HG03342 (cell line): ENCODE measurements around the gene NR5A1.

Source experiments
- ATAC-seq: cut with Tn5 transposase; IDR thresholded peaks from one replicate; pipeline ENCODE4 v1.9.1; 2021; ENCODE audit warnings: mild to moderate bottlenecking, moderate library complexity; ENCODE audit not compliant: unreplicated experiment

Gene NR5A1

DNA sequence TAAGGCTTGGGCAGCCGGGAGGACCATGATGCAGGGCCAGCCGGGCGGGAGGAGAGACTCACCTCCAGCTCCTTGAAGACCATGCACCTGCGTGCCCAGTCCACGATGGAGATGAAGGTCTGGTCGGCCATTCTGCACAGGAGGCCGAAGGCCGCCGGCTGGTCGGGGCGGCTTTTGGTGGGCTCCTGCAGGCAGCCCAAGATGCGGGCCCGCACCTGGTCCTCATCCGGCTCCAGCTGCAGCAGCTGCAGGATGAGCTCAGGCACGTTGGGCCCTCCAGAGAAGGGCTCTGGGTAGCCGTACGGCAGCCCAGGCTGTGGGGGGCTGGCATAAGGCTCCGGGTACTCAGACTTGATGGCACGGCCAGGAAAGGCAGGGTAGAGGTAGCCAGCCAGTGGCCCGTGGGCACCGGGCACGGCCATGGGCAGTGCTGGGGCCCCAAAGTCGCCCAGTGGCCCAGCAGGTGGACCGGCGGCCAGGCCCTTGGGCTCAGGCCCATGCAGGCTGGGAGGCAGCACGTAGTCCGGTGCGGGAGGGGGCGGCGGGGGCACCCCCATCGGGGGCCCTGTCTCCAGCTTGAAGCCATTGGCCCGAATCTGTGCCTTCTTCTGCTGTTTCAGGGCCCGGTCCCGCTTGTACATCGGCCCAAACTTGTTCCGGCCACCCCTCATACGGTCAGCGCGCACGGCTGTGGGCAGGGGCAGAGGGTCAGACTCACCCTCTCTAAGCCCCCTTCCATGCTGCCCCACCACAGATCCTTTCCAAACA is 7.0 kb downstream of the NR5A1 start:
- no peak for ATAC-seq

DNA sequence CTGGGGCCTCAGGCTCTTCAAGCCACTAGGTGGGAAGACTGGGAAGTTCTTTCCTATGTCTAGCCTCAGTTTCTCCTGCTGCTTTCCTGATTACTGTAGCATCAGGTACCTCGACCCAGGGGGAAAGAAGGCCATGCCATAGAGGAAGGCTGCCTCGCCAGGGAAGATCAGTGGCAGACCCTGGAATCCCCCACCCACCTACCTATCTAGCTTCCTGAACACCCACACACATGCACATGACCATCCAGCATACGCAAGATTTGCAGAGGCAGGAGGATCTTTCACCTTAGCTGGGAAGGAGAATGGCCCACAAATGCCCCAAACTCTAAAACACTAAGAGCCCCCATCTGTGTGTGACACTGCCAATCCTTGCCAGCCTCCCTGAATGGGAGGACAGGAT is 8.0 kb downstream of the NR5A1 start:
- no peak for ATAC-seq

DNA sequence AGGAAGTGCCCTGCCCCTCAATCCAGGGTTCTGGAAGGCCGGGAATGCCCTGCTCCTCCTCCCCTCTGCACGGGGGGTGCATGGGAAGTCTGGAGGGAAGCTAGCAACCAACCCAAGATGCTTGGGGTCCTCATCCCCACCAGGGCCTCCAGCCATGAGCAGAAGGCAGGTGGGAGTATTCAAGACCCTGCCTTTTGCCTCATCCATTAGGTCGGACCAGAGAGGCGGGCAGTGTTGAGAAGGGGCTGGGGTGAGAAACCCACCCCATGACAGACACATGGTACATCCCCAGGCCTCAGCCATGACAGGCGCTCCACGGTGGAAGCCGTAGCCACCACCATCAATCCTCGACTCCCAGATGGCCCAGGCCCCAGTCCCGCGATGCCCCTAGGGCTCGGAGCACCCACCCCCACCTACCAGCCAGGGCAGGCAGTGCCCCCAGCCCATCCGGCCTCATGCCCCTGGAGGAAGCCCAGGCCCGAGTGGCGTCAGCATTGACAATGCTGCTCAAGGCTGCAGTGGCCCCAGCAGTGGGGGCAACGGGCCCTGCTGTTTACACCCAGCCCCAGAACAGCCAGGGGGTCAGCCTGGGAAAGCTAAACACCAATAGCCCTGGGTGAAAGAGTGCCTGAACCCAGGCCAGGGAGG is 8.6 kb downstream of the NR5A1 start:
- no peak for ATAC-seq

DNA sequence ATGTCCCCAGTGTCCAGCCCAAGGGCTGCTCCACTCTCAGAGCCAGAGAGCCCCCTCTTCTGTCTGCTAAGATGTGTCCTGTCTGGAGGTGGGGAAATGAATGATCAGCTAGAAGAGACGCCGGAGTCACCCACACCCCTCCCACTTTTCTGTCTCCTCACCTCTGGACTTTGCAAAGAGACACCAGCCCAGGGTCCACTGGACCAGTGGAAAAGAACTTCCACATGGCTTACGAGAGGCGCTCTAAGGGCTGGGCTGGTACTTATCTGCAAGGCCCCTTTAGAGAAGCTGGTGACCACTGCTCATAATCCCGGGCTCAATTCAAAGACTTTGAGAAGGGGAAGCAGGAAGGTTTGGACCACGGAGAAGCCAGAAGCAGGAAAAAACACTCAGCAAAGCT is 9.2 kb downstream of the NR5A1 start:
- ATAC-seq = no peak

DNA sequence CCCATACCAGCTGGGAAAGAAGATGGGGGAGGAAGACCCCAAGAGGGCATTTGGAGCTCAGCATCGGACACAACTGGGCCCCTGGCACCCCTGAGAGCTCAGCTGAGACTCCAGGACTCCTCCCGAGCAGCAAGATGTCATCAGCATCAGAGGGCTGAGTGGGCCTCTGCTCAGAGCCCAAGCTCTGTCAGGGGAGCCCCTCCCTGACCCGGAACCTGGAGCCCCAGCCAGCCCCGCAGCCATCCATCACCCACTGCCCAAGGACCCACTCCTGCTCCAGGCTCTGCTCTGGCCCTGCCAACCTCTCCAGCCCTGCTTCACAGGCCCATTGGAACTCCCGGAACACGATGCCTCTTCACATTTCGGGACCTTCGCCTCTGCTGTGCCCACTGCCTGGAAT is 9.8 kb downstream of the NR5A1 start:
- ATAC-seq = no peak

DNA sequence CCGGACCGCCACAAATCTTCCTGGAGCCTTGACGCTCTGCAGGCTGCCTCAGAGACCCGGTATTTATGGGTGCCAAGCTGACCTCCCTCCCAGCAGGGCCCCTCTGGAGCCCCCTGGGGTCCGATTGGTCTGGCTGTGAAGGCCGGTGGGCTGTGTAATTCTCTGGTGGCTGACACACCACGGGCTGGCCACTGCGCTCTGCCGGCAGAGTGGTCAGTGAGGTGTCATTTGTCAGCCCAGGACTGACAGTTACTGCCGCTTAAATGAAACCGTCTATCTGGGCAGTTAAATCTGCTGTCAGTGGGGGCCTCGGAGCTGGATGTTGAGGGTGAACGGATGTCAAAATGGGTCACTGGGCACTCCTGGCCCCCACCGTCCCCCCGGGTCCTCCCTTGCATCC is 10.7 kb downstream of the NR5A1 start:
- no peak for ATAC-seq

DNA sequence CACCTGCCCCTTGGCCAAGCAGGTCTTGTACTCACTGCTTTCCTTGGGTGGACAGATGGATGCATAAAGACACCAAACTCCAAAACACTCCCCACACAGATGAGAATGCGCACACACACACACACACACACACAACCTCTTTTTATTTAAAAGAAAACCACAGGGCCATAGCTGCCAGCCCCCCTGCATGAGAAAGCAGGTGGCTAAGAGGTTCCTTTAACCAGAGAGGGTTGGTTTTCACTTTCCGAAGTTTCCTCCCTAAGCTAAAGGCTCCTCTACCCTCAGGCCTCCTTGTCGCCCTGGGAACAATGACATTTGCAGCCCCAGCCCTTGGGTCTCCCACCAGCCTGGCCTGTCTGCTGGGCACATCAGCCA is 11.1 kb downstream of the NR5A1 start:
- no peak for ATAC-seq

DNA sequence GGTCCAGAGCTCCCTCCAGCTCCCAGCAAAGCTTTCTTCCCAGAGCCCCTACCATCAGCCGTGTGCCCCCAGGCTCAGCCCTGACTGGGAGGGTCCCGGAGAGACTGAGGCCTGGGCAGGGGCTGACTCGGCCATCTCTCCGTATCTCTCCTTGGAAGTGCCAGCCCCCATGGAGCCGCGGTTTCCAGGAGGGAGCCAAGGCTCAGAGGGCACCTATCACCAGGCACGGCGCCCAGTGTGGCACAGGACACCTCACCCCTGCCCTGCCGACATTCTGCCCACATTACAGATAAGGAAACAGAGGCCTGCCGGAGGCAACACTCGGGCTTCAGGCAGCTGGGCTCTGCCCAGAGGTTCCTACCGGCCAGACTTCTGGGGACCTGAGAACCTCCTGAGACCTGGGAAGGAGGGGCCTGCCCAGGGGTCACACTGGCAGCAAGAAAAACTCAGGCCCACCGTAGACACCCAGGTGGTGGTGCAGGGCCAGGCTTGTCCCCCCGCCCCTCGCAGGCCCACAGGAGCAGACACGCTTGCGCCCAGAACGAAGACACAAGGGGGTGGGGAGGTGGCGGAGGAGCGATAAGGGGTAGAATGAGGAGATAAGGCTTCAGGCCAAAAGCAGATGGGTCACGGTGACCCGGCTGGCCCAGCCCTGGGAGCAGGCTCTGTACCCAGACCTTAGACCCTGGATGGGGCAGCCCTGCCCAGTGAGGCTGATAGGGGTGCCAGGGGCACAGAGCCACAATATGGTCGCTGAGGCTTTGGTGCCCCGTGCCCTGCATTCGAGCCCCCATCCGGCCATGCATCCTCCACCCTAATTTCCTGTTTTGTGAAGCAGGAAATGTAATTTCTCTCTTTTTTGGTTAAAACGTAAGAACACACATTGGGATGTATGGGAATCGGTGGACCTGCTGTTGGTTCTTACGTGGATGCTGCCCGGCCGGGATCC is 11.8 kb downstream of the NR5A1 start:
- ATAC-seq = no peak

DNA sequence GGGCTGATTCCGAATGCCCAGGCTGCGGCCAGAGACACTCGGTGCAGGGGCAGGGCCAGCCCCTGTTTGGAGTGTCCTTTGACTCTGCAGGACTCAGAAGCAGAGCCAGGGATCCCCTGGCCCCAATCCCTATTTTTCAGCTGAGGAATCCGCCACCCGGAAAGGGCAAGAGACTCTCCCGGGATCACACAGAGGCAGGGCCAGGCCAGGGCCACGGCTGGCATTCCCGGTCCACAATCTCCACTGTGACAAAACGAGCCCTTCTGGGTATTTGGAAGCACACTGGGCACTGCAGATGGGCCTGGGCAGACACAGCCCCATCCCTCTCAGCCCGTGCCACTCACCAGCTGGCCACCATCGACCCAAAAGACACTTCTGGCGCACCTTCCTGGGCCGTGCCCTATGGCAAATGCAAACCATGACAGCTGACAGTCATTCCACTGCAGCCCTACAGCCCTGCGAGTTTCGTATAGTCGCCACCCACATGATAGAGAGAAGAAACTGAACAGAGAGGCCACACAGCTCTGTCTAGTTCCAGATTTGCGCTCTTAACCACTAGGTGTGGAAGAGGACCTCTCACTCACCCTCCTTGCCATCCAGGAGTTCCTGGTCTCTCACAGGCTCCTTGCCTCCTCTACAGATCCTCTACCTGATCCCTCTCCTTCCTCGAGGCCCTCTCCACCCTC is 13.3 kb downstream of the NR5A1 start:
- ATAC-seq = no peak

DNA sequence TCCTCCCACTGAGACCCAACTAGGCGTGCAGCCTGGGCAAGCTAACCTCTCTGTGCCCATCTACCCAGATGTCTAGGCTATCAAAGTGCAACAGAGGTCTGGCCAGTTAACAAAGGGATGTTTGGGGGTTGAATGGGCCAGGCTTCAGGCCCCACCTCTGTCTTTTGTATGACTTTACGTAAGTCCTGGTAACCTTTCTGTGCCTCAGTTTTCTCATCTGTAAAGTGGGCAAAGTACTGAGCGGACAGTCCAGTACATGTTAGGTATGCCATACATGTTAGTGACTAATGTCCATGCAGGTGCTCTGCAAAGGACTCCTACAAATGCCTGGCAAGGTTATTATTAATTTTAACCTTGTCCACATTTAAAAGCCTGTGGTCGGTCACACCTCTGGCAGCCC is 14.0 kb downstream of the NR5A1 start:
- ATAC-seq = no peak

DNA sequence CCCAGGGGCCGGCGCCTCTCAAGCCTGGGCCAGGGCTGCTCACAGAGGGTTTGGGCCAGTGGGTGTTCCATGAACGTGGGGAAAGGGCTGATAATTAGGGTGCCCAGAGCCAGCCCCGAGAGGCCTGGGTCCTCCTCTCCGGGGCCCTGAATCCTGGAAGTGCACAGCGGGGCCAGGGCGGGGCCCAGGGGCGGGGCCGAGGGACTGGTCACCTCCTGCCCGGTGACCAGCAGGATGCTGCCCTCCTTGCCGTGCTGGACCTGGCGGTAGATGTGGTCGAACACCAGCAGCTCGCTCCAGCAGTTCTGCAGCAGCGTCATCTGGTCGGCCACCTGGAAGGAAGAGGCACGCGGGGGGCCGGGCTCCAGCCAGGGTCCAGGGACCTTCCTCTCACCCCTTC is 14.4 kb downstream of the NR5A1 start:
- ATAC-seq = no peak

DNA sequence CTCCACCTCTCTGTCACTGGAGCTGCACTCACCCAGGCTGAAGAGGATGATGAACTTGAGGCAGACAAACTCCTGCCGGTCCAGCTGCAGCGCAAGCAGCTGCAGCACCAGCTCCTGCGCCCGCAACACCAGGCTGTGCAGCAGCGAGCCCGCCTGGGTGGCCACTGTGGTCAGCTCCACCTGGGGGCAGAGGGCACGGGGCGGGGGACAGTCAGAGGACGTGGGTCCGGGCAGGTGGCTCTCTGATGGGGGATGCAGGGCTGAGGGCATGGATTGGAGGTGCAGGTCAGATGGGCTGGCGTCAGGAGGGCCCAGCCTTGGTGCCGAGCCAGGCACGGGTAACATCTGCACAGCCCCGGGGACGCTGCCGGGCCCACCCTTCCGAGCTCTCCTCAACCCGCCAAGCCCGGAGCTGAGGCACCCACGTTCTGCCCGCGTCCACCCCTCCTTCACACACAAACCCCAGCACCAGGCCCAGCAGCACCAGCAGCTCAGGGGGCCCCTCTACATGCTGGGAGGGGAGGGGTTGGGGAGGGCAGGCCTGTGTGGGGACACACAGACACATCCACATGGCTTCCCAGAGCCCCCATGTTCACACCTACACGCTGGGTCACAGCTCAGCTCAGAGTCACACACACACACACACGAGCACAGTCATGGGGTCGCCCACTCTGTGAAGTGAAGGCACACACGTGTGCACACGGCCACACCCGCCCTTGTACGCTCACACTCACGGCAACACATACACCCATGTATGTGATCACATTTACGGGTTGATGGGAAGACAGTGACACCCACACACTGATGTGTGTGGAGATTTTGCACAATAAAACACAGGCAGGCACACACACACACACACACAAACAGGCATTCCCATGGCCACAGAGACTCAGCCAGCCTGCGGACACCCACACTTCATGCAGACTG is 15.9 kb downstream of the NR5A1 start:
- ATAC-seq = no peak

DNA sequence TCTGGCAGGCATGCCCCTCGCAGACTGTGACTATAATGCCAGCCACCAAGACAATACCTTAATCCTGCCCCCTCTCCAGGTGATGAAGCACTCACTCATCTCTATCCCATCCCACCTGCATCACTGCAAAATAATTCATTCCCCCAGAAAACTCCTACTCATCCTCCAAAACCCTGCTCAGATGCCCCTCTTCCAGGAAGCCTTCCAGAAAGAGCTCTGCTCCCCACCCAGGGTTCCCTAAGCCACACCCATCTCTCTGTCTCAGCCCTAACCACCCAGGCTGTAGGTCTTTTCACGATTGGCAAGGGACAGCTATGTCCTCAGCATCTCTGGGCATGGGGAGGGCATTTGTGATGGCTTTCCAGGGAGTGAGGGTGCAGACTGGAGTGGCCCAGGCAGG is 17.2 kb downstream of the NR5A1 start:
- no peak for ATAC-seq

DNA sequence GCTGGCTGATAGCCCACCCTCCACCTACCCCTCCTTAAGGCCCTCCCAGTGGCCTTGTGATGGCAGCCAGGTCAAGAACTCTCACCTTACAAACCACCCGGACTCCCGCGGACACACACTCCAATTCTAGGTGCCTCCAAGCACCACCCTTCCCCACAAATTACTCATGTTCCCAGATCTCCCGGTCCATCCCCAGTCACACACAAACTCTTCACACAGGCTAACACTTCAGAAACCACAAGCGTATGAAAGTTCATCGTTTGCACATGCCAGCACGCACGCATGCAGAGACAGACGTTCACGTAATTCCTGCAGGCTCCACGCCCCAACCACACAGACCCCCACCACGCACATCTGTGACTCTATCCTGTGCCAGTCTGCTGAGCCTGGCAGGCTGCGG is 18.0 kb downstream of the NR5A1 start:
- no peak for ATAC-seq

DNA sequence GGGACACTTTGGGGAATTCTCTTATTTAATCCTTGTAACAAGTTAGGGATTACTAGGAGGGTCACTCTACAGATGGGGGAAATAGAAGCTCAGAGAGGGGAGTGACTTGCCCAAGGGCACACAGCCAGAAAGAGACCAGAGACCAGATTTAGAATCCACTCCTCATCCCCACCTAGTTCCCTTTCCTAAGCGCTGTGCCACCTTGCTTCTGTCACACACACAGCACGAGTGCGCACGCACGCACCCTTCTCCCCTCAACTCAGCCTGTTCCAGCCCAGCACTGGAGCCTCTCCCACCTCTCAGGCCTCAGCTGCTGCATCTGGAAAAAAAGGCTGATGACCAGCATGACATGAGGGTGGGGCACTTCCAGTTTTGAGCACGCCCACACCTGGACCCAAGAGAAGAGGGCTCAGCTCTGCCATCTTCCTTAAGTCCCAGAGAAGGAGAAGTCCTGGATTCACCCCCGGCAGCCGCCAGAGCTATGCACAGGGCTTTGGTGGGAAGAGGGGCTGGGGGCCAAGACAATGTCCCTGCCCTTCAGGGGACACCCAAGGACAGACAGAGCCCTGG is 18.5 kb downstream of the NR5A1 start:
- no peak for ATAC-seq

DNA sequence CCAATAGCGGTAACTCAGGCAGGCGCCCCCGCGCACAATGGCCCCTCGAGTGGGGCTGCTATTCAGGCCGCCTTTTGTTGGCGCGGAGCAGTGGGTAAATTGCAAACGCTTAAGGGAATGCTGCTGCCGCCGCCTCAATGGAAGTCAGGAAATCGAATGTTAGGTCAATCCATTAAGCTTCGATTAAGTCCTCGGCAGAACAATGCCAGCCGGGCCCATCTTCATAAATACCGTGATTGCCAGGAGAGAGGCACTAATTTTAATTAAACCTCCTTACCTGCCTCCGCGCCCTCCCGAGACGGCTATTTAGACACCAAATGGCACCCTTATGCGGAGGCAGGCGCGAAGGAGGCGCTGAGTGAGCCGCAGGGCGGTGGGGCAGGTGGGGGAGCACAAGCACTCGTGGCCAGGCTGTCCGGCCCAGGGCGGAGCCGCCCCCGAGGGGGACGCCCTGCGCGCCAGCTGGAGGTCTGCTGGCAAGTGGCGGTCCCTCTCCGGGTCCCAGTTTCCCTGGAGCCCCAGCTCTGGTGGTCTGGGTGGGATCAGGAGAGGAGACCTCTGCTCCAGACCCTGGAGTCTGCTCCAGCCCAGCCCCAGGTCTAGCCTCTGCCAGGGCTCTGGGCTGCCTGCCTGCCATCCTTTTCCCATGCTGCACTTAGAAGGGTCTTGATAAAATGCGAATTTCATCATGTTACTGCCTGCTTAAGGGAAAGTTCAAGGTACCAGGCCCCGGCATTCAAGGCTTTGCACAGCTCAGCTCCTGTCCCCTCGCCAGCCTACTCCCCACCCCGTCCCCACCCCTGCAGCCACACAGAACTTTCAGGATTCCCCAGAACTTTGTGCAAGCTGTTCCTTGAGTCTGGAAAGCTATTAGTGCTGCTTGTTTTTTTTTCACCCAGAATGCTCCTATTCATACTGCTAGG is 19.7 kb downstream of the NR5A1 start:
- ATAC-seq = no peak

DNA sequence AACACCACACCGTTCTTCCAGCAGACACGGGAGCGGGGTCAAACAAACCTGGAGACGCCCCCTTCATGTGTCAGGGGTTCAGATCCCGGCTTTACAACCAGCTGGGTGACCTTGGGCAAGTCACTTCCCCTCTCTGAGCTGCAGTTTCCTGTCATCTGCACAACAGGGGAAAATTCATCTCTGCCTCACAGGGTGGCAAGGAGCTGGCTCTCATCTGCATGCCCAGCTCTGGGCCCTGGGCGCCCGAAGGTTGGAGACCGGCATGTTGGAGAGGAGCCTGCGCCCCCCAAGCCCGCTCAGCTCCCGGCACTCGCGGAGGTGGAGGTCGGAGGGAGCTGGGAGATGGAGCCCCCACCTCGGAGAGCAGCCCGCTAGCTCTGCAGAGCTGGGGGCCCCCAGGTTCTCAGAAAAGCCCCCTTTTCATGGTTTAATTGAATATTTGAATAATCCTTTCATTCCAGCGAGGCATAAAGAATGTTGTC is 20.4 kb downstream of the NR5A1 start:
- no peak for ATAC-seq

DNA sequence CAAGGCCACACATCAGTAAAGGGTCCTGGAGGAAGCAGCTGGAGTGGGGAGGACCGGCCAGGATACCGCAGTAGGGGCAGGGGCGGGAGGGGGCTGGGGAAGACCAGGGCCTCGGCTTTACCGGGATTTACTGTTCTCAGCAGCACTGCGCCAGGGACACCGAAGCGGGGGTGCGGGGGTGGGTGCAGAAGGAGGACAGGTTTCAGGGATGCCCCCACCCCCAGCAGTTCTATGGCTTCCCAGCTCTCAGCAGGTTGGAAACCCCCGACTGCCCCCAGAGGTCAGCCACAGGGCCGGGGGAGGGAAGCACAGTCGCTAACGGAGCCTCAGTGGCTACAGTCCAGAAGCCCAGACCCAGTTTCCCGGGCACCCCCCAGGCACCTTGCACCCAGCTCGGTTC is 21.3 kb downstream of the NR5A1 start:
- ATAC-seq = no peak

DNA sequence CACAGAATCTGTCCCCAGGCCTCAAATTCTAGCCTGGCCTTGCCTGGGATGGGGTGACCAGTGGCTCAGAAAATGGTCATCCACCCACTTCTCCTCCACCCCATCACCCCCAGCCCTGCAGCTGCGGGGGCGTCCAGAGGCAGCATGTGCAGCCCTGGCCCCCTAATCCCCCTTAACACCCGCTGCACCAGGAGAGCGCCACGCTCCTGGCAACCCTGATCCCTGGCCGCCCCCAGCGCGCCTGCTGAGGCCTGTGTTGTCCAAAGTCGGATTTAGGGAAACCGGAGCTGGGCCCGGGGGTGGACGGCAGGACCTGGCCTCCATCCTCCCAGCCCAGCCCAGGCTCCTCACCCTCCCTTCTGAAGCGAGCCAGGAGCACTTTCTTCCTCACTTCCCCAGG is 22.0 kb downstream of the NR5A1 start:
- ATAC-seq = no peak
